Prostate gland (tissue), 2 donors: ENCODE data around the gene TSR2.

ENCODE experiments used
- CTCF ChIP-seq, 4 experiments: fragments of 200-600 bp in 2 of 4; fragments of 450-650 bp in 2 of 4; sonication (generic) in 2 of 4; IDR thresholded peaks; 1 replicate in 3 of 4; 2 replicates in 1 of 4; pipeline ENCODE4 v1.5.1; 2016 to 2019; ENCODE audit warnings: antibody characterized with exemption in 4 of 4, mild to moderate bottlenecking in 2 of 4, moderate library complexity in 2 of 4
- POLR2A ChIP-seq: fragments of 450-650 bp; IDR thresholded peaks from one replicate; pipeline ENCODE4 v1.6.1; 2016; ENCODE audit warnings: antibody characterized with exemption, mild to moderate bottlenecking

- TF ChIP-seq POLR2A (no peak), CTCF (IDR thresholded peaks at IDR 0.05) (no peak)
These were observed 34.0 kb downstream of the TSR2 start for GRCh38 chrX:54473993-54474859.
